ENCODE data around the gene TMEFF2. TPM values are rescaled to one million over a fixed set of nuclear protein-coding genes. Genes with fewer than 3 reads are reported as not detected.

Gene TMEFF2
- total and polyA plus RNA-seq, 4 donors, result 0.08 TPM; not detected in 3

DNA sequence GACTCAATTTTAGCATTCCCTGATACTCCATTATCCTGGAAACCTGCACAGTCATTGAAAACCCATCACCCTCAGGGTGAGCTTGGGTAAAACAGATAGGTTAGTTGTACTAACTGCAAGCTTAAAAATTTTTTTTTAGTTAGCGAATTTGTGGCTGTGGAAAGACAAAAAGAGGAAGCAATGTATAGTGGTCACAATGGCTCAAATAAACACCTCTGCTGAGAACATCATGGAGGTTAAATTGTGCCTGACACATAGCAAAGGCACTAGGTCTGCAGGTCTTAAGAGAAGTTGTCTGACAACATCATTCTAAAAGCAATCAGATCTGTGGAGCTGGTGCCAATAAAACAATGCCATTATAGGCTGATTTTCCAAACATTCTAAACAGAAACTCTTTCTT is 263.4 kb downstream of the TMEFF2 start (continued):
- TF ChIP-seq, protein P1, sequence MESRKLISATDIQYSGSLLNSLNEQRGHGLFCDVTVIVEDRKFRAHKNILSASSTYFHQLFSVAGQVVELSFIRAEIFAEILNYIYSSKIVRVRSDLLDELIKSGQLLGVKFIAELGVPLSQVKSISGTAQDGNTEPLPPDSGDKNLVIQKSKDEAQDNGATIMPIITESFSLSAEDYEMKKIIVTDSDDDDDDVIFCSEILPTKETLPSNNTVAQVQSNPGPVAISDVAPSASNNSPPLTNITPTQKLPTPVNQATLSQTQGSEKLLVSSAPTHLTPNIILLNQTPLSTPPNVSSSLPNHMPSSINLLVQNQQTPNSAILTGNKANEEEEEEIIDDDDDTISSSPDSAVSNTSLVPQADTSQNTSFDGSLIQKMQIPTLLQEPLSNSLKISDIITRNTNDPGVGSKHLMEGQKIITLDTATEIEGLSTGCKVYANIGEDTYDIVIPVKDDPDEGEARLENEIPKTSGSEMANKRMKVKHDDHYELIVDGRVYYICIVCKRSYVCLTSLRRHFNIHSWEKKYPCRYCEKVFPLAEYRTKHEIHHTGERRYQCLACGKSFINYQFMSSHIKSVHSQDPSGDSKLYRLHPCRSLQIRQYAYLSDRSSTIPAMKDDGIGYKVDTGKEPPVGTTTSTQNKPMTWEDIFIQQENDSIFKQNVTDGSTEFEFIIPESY (IDR thresholded peaks at IDR 0.05), result no peak
- TF ChIP-seq, protein P2, sequence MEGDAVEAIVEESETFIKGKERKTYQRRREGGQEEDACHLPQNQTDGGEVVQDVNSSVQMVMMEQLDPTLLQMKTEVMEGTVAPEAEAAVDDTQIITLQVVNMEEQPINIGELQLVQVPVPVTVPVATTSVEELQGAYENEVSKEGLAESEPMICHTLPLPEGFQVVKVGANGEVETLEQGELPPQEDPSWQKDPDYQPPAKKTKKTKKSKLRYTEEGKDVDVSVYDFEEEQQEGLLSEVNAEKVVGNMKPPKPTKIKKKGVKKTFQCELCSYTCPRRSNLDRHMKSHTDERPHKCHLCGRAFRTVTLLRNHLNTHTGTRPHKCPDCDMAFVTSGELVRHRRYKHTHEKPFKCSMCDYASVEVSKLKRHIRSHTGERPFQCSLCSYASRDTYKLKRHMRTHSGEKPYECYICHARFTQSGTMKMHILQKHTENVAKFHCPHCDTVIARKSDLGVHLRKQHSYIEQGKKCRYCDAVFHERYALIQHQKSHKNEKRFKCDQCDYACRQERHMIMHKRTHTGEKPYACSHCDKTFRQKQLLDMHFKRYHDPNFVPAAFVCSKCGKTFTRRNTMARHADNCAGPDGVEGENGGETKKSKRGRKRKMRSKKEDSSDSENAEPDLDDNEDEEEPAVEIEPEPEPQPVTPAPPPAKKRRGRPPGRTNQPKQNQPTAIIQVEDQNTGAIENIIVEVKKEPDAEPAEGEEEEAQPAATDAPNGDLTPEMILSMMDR (IDR thresholded peaks at IDR 0.05; ENCODE audit: low read depth, low read length, missing input control), result no peak
- TF ChIP-seq SP1 (IDR thresholded peaks at IDR 0.05), result no peak

DNA sequence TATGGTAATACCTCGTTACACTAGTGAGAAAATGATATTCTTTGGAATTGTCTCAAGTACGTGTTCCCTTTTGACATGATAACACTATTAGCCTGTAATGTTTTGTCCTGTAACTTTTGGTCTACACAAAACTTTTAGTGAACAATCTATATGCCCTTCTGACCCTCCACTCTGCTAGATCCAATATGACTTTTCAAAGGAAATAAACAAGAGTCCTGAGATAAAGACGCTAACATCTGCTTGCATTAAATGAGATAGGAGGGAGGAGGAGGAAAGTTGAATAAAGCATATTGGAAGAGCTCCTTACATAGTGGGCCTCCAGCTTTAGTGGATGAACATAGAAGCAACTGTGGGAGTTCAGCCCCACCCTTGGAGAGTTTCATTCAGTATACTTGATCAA is 264.5 kb downstream of the TMEFF2 start:
- Histone ChIP-seq H3K27me3 (ENCODE audit: control insufficient read depth in 4 of 4, insufficient read depth in 4 of 4, low read length in 3 of 4) (no peaks in the 10 kb centered on the region), H3K27ac (ENCODE audit: low read depth in 1 of 2, low read length in 2 of 2) (no peak overlapping the region), H3K9ac (ENCODE audit: low read depth in 1 of 2, low read length in 2 of 2) (no peak overlapping the region), H3K4me1 (ENCODE audit: control insufficient read depth in 4 of 4, insufficient read depth in 4 of 4, low read length in 3 of 4) (no peaks in the 10 kb centered on the region), H3K9me3 (ENCODE audit: control insufficient read depth in 4 of 4, low read length in 3 of 4) (no peaks in the 10 kb centered on the region), H3K4me3 (ENCODE audit: low read depth in 1 of 3, low read length in 3 of 3) (no peak overlapping the region), H3K36me3 (ENCODE audit: control insufficient read depth in 4 of 4, insufficient read depth in 3 of 4, low read depth in 1 of 4, low read length in 3 of 4) (no peaks in the 10 kb centered on the region)
- TF ChIP-seq YY1 (IDR thresholded peaks at IDR 0.05), result no peak
- no peak for TF ChIP-seq HNF4A (conservative IDR thresholded peaks at IDR 0.05)
- no peak for TF ChIP-seq HNF4G (IDR thresholded peaks at IDR 0.05)
- TF ChIP-seq, protein P3, sequence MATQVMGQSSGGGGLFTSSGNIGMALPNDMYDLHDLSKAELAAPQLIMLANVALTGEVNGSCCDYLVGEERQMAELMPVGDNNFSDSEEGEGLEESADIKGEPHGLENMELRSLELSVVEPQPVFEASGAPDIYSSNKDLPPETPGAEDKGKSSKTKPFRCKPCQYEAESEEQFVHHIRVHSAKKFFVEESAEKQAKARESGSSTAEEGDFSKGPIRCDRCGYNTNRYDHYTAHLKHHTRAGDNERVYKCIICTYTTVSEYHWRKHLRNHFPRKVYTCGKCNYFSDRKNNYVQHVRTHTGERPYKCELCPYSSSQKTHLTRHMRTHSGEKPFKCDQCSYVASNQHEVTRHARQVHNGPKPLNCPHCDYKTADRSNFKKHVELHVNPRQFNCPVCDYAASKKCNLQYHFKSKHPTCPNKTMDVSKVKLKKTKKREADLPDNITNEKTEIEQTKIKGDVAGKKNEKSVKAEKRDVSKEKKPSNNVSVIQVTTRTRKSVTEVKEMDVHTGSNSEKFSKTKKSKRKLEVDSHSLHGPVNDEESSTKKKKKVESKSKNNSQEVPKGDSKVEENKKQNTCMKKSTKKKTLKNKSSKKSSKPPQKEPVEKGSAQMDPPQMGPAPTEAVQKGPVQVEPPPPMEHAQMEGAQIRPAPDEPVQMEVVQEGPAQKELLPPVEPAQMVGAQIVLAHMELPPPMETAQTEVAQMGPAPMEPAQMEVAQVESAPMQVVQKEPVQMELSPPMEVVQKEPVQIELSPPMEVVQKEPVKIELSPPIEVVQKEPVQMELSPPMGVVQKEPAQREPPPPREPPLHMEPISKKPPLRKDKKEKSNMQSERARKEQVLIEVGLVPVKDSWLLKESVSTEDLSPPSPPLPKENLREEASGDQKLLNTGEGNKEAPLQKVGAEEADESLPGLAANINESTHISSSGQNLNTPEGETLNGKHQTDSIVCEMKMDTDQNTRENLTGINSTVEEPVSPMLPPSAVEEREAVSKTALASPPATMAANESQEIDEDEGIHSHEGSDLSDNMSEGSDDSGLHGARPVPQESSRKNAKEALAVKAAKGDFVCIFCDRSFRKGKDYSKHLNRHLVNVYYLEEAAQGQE (IDR thresholded peaks at IDR 0.05), result no peak
- TF ChIP-seq, protein P4, sequence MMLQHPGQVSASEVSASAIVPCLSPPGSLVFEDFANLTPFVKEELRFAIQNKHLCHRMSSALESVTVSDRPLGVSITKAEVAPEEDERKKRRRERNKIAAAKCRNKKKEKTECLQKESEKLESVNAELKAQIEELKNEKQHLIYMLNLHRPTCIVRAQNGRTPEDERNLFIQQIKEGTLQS (IDR thresholded peaks at IDR 0.05), result no peak
- TF ChIP-seq, protein P5, sequence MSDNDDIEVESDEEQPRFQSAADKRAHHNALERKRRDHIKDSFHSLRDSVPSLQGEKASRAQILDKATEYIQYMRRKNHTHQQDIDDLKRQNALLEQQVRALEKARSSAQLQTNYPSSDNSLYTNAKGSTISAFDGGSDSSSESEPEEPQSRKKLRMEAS (IDR thresholded peaks at IDR 0.05), result no peak
- TF ChIP-seq GABPA (IDR thresholded peaks at IDR 0.05 in 1 of 2, conservative IDR thresholded peaks at IDR 0.05 in 1 of 2), result no peak
- no peak for TF ChIP-seq JUND (IDR thresholded peaks at IDR 0.05)
- TF ChIP-seq, protein P1 (IDR thresholded peaks at IDR 0.05), result no peak
- no peak for TF ChIP-seq TAF1 (conservative IDR thresholded peaks at IDR 0.05)
- TF ChIP-seq SP1 (IDR thresholded peaks at IDR 0.05), result no peak
- no peak for TF ChIP-seq FOXA1 (IDR thresholded peaks at IDR 0.05)
- TF ChIP-seq, protein P2 (IDR thresholded peaks at IDR 0.05; ENCODE audit: low read depth, low read length, missing input control), result no peak
- no peak for DNase-seq (ENCODE audit: low spot score)
- 78% methylated on average over 3 of the region's 3 CpGs for WGBS
